NOMO-1 treated with dmso at 0.1 percent for 144 hours (cell line): ENCODE results near the gene SNRPA.
"Not testable (repeated sequence)": the region's sequence is repeated elsewhere in the genome, so short reads cannot be mapped to it uniquely, and the experiment has no call there.

ENCODE experiments used
- DNase-seq: peaks from one replicate; lab custom pipeline; 2025; ENCODE audit not compliant: unreplicated experiment; lab: John Stamatoyannopoulos, UW

SNRPA gene

DNA sequence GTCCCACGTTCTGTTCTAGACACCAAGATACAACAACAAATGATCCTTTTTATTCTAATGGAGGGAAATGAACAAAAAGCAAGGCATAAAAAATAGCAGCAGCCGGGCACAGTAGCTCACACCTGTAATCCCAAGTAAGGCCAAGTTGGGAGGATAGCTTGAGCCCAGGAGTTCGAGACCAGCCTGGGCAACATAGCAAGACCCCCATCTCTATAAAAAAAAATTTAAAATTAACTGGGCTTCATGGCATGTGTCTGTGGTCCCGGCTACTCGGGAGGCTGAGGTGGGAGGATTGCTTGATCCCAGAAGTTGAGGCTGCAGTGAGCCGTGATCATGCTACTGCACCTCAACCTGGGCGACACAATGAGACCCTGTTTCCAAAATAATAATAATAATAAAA lies 25.4 kb downstream of the SNRPA start:
- DNase-seq, result no peak

DNA sequence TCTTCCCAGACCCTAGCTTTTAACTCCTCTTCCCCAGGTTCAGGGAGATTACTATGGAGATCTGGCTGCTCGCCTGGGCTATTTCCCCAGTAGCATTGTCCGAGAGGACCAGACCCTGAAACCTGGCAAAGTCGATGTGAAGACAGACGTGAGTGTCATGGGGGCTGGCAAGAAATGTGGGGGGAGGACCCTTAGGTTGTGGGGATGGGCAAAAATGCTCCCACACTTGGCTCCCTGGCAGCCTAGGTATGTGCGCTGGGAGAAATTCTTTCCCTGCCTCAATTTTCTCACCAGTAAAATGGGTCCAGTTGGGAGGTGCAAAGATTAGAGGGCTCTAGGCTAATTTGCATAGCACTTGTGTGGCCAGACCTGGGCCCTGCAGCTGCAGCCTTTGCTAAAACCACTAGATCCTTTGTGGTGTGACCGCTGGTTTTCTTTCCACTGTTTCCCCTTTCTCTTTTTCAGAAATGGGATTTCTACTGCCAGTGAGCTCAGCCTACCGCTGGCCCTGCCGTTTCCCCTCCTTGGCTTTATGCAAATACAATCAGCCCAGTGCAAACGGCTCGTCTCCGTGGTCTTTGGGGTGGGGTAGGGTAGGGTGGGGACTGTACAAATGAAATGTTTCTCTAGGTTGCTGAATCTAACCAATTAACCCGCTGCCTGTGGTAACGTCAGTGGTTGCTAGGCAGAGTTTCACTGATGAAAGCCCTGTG lies 26.1 kb downstream of the SNRPA start:
- DNase-seq, result peak; percentile 98

- no peak for DNase-seq
Observed at GRCh38 chr19:40777645-40777936, 26.6 kb downstream of the SNRPA start.

DNA sequence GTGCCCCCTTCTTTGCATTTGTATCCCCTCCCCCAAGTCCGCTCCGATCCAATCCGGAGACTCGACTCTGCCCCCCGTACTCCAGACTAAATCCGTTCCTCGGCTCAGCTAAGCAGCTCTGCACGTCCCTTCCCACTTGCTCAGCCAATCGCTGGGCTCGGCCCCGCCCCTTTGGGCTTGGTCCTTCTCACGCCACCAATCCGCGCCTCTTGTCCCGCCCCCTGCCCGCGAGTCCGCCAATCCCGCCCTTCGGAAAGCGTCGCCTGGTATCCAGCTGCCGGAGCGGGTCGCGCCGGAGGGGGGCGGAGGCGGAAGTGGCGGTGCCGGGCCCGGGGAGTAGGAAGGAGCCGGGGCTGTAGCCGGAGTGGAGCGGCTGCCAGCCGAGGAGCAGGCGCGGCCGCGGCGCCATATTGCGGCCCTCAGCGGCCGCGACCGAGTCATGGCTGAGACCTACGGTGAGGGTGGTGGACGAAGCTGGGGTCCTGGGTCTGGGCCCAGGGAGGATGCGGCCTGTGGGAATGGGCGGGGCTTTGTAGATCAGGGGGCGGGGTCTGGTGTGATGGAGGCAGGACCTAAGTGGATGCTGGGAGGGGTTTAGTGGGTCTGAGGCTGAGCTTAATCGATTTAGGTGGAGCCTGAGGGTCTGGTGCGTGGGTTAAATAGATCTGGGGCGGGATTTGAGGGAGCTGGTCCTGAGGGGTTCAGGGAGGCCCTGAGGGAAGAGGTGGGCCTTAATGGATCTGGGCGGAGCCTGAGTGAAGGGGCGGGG lies 27.1 kb downstream of the SNRPA start, which contains the start of gene RAB4B:
TSS of gene RAB4B (plus strand) at position 311 of the 769 bp plus-strand sequence. CDS start at position 440, 129 bp downstream.
- DNase-seq, result peak; percentile 99

DNA sequence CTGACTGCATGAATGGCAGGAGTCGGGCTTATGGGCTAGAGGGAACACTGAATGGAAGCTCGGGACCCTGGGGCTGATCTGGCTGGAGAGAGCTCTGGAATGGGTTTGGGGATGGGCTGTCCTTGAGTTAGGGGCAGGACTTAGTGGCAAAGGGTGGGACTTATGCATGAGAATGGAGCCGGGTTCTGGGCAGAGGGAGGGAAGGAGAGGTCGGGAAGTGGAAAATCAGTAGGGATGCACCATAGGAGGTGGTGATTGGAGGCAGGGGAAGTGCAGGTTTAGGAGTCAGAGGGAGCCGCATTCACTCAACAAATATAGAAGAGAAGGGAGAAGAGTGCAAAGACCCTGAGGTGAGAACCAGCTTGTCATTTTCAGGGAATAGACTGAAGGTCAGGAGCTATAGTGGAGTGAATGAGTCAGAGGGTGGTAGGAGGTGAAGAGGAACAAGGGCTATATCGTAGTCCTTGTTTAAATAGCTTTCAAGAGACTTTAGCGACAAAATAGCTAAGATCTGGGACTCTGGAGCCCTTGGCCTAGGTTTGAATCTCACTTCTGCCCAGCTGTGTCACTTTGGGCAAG lies 27.8 kb downstream of the SNRPA start:
- no peak for DNase-seq

GRCh38 chr19:40780582-40780981 lies 29.6 kb downstream of the SNRPA start:
- no peak for DNase-seq

GRCh38 chr19:40781140-40781539 lies 30.1 kb downstream of the SNRPA start:
- DNase-seq, result no peak

GRCh38 chr19:40783711-40784110 lies 32.7 kb downstream of the SNRPA start:
- no peak for DNase-seq

- DNase-seq, result not testable (repeated sequence)
Observed at GRCh38 chr19:40784146-40784545, 33.1 kb downstream of the SNRPA start.

DNA sequence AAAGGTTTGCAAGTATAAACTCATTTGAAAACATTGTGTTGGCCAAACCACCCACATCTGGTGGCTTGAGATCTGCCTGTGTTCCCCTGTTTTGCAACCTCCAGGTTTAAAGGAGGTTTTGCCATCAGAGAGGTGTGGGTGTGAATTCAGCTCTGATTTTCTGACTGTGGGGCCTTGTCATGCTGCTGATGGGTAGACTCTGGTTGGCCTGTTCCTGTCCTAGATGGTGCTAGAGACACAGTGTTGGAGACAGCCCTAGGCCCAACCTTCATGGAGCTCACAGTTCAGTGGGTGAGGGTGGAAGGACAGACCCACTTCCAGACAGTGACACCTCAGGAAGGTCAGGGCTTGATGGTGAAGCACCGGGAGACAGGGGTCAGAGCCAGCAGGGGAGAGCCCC lies 34.5 kb downstream of the SNRPA start:
- no peak for DNase-seq

GRCh38 chr19:40786060-40787037 lies 35.3 kb downstream of the SNRPA start:
- DNase-seq, result no peak

GRCh38 chr19:40791349-40791748 lies 40.3 kb downstream of the SNRPA start:
- no peak for DNase-seq

- DNase-seq, result no peak
Observed at GRCh38 chr19:40791996-40792395, 41.0 kb downstream of the SNRPA start.

DNA sequence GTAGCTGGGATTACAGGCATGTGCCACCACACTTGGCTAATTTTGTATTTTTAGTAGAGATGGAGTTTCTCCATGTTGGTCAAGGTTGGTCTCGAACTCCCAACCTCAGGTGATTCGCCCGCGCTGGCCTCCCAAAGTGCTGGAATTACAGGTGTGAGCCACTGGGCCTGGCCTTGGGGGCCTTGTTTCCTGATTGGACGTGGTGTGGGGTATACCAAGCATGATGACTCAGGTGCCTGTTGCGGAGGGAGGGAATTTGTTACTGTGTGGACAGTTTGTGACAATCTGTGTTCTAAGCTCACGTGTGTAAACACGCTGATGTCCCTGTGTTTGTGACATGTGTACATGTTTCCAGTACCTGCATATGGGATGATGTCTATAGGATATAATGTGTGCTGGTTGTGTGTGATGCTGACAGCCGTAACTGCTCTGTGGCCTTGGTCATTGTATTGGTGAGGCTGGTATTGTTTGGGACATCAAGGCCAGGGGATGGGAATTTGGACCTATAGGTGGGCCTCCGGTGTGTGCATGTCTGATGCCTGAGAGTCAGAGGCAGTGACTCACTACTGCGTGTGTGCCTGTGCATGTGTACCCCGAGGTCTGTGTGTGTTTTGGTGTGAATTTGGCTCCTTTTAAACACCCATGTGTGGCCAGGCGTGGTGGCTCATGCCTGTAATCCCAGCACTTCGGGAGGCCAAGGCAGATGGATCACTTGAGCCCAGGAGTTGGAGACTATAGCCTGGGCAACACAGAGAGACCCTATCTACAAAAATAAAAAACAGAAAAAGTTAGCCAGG lies 46.4 kb downstream of the SNRPA start:
- DNase-seq, result no peak

DNA sequence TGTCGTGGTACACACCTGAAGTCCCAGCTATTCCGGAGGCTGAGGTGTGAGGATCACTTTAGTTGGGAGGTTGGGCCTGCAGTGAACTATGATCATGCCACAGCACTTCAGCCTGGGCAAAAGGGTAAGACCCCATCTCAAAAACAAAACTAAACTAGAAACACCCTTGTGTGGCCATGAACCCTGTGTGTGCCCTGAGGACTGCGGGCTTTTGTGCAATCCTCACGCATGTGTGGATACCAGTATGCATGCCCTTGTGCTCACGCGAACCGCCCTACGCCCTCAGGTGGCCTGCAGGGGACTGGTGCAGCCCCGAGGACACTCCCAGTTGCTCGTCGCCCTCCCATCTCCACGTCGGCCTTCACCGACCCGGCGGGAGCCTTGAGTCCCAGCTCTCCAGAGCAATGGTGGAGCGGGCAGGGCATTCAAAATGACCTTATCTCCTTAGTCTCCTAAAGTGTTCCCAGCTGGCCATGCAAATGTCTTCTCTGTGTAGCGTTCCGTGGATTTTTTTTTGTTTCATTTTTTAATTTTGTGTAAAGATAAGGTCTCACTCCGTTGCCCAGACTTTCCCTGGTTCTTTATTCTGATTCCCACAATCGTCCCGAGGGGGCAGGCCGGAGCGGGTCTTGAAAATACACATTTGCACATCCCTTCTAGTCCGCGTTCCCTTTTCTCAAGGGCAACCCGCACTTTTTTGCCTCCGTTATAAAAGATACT lies 47.1 kb downstream of the SNRPA start:
- peak; percentile 85 for DNase-seq

DNA sequence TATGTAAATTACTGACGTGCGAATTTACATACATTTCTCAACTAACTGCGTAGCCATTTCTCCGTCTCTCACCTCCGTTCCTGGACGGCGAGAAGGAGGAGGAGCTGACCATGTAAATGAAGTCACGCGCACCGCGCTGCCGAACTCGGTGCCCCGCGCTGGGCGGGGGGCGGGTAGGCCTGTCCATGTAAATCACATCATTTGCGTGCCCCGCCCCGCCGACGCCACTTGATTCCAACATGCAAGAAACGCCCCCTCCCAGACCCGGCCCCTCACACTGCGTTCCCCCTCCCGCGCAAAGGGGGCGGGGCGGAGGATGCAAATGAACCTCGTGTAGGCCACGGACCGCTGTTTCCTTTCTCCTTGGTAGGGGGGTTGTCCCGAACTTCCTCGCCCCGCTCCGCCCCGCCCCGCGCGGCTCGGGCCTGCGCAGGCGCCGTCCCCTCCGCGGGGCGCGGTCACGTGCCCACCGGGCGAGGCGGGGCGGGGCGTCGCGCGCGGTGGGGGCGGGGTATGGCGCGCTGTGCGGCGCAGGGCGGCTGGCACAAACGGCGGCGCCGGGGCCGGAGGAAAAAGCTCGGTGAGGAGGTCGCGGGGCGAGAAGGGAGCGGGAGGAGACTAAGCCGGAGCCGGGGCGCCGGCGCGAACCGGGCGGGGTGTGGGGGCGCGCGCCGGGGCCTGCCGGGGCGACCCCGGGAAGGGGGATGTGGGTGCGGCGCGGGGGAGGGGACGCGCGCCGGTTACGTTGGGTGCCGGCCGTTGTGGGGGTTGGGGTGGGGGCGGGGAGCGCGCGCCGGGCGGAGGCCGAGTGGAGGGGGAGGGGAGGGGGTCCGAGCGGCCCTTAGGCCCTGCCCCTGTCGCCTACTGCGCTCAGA lies 47.9 kb downstream of the SNRPA start, which contains the start of gene EGLN2:
TSS of gene EGLN2 (plus strand) at position 509 of the 875 bp plus-strand sequence. CDS start 1,382 bp downstream, outside the sequence.
- peak; percentile 97 for DNase-seq

- DNase-seq, result no peak
Observed at GRCh38 chr19:40799558-40800338, 48.7 kb downstream of the SNRPA start.
